GM12891 (cell line): ENCODE results near the gene BCL6.

Source experiments
- DNase-seq: peaks from one replicate; pipeline ENCODE4 v3.0.0; 2011; ENCODE audit warnings: low spot score; ENCODE audit not compliant: insufficient read length
- FAIRE-seq: peaks from 2 replicates; lab custom pipeline; 2011; peaks lifted over from hg19 to GRCh38; lab: Jason Lieb, UNC
- PAX5 ChIP-seq: IDR thresholded peaks from 2 replicates; pipeline ENCODE4 v1.6.1; 2011; ENCODE audit warnings: low read length, moderate library complexity, mild to moderate bottlenecking; ENCODE audit not compliant: insufficient read depth, severe bottlenecking
- POLR2A ChIP-seq: IDR thresholded peaks from 2 replicates; pipeline ENCODE4 v1.6.1; 2011; ENCODE audit warnings: low read depth, low read length, control low read depth
- POLR2AphosphoS5 ChIP-seq: IDR thresholded peaks from 2 replicates; pipeline ENCODE4 v1.6.1; 2011; ENCODE audit warnings: low read depth, low read length, control low read depth
- POU2F2 ChIP-seq: IDR thresholded peaks from 2 replicates; pipeline ENCODE4 v1.6.1; 2011; ENCODE audit warnings: low read depth, mild to moderate bottlenecking, control low read depth, low read length, moderate library complexity
- SPI1 ChIP-seq: IDR thresholded peaks from 2 replicates; pipeline ENCODE4 v1.6.1; 2011; ENCODE audit warnings: low read depth, low read length, control low read depth
- TAF1 ChIP-seq: IDR thresholded peaks from 2 replicates; pipeline ENCODE4 v1.6.1; 2011; ENCODE audit warnings: low read depth, low read length, control low read depth

Gene BCL6

GRCh38 chr3:187778726-187779125 is 33.5 kb upstream of the BCL6 start:
- TF ChIP-seq POLR2A (no peak), SPI1 (no peak), TAF1 (no peak), PAX5 (no peak), POU2F2 (no peak), POLR2AphosphoS5 (no peak)

GRCh38 chr3:187777331-187777941 is 32.2 kb upstream of the BCL6 start:
- TF ChIP-seq SPI1 (peak; percentile 21; the same call in 1 of the 2 replicates), TAF1 (no peak), POLR2AphosphoS5 (no peak)
- DNase-seq: no peak
- FAIRE-seq: peak; percentile 87

More at GRCh38 chr3:187778726-187779125, 33.5 kb upstream of the BCL6 start:
- DNase-seq (no peak), FAIRE-seq (no peak)

GRCh38 chr3:187775549-187775948 is 30.3 kb upstream of the BCL6 start:
- FAIRE-seq (no peak), DNase-seq (no peak)
- TF ChIP-seq SPI1 (no peak), TAF1 (no peak), POLR2AphosphoS5 (no peak), PAX5 (no peak), POU2F2 (no peak), POLR2A (no peak)

- FAIRE-seq: no peak
- no peak for DNase-seq
- TF ChIP-seq POLR2A (no peak), SPI1 (peak; percentile 78)
Observed at GRCh38 chr3:187774185-187774789, 29.0 kb upstream of the BCL6 start.

GRCh38 chr3:187773233-187774184 is 28.2 kb upstream of the BCL6 start:
- no peak for TF ChIP-seq TAF1
- no peak for TF ChIP-seq PAX5
- TF ChIP-seq POLR2A: no peak
- TF ChIP-seq POU2F2: 0 out of 2 replicates have a peak, but pooled peaks have one; percentile 39
- peak; percentile 100 for TF ChIP-seq SPI1
- TF ChIP-seq POLR2AphosphoS5: no peak
- FAIRE-seq (peak; percentile 41), DNase-seq (no peak)

GRCh38 chr3:187770224-187770623 is 25.0 kb upstream of the BCL6 start:
- peak; percentile 77 for FAIRE-seq
- no peak for DNase-seq
- no peak for TF ChIP-seq TAF1
- TF ChIP-seq PAX5: no peak
- TF ChIP-seq POLR2A: no peak
- TF ChIP-seq POLR2AphosphoS5: no peak
- no peak for TF ChIP-seq POU2F2
- no peak for TF ChIP-seq SPI1

GRCh38 chr3:187769771-187770170 is 24.5 kb upstream of the BCL6 start:
- DNase-seq (no peak), FAIRE-seq (no peak)
- TF ChIP-seq POLR2AphosphoS5 (no peak), POU2F2 (no peak), POLR2A (no peak), TAF1 (no peak), PAX5 (no peak), SPI1 (no peak)

GRCh38 chr3:187767266-187768012 is 22.2 kb upstream of the BCL6 start:
- FAIRE-seq: no peak
- DNase-seq: no peak

GRCh38 chr3:187765342-187765741 is 20.1 kb upstream of the BCL6 start:
- FAIRE-seq (no peak), DNase-seq (no peak)
- no peak for TF ChIP-seq TAF1
- no peak for TF ChIP-seq POLR2AphosphoS5
- TF ChIP-seq POLR2A: no peak
- no peak for TF ChIP-seq POU2F2
- TF ChIP-seq PAX5: no peak
- no peak for TF ChIP-seq SPI1

More at GRCh38 chr3:187767266-187768012, 22.2 kb upstream of the BCL6 start:
- TF ChIP-seq POU2F2 (no peak), SPI1 (no peak), POLR2A (no peak), TAF1 (no peak), POLR2AphosphoS5 (no peak), PAX5 (no peak)
